Fibroblast of pulmonary artery (primary cell): ENCODE measurements around the gene OR8G1.
"Not testable (repeated sequence)": the region's sequence is repeated elsewhere in the genome, so short reads cannot be mapped to it uniquely, and the experiment has no call there.

Experiments
- DNase-seq: peaks from one replicate; pipeline ENCODE4 v3.0.0-alpha.2; 2010; ENCODE audit warnings: low read depth
- H3K4me3 ChIP-seq: replicated peaks from 2 replicates; pipeline ENCODE4 v1.5.1; 2011; ENCODE audit warnings: low read depth, mild to moderate bottlenecking, control low read depth, low read length, moderate library complexity
- TF ChIP-seq, protein P1 (sequence below): IDR thresholded peaks from 2 replicates; pipeline ENCODE4 v1.5.1; 2011; ENCODE audit warnings: mild to moderate bottlenecking, control low read depth, low read length, inconsistent platforms; ENCODE audit errors: missing control alignments

Gene OR8G1

DNA sequence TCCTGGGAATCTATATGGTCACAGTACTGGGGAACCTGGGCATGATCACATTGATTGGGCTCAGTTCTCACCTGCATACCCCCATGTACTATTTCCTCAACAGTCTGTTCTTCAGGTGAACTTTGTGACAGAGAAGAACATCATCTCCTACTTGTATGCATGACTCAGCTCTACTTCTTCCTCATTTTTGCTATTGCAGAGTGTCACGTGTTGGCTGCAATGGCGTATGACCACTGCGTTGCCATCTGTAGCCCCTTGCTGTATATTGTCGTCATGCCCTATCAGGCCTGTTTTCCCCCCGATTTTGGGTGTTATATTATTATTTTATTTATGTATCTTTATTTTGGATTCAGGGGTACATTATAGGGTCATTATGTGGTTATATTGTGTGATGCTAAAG is 2.4 kb upstream of the OR8G1 start:
- no peak overlapping the region for H3K4me3 ChIP-seq
- DNase-seq = no peak
- TF ChIP-seq, protein P1, sequence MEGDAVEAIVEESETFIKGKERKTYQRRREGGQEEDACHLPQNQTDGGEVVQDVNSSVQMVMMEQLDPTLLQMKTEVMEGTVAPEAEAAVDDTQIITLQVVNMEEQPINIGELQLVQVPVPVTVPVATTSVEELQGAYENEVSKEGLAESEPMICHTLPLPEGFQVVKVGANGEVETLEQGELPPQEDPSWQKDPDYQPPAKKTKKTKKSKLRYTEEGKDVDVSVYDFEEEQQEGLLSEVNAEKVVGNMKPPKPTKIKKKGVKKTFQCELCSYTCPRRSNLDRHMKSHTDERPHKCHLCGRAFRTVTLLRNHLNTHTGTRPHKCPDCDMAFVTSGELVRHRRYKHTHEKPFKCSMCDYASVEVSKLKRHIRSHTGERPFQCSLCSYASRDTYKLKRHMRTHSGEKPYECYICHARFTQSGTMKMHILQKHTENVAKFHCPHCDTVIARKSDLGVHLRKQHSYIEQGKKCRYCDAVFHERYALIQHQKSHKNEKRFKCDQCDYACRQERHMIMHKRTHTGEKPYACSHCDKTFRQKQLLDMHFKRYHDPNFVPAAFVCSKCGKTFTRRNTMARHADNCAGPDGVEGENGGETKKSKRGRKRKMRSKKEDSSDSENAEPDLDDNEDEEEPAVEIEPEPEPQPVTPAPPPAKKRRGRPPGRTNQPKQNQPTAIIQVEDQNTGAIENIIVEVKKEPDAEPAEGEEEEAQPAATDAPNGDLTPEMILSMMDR = no peak

DNA sequence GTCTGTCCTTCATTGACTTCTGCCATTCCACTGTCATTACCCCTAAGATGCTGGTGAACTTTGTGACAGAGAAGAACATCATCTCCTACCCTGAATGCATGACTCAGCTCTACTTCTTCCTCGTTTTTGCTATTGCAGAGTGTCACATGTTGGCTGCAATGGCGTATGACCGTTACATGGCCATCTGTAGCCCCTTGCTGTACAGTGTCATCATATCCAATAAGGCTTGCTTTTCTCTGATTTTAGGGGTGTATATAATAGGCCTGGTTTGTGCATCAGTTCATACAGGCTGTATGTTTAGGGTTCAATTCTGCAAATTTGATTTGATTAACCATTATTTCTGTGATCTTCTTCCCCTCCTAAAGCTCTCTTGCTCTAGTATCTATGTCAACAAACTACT is 9.0 kb downstream of the OR8G1 start:
- DNase-seq, H3K4me3 ChIP-seq: not testable (repeated sequence)

DNA sequence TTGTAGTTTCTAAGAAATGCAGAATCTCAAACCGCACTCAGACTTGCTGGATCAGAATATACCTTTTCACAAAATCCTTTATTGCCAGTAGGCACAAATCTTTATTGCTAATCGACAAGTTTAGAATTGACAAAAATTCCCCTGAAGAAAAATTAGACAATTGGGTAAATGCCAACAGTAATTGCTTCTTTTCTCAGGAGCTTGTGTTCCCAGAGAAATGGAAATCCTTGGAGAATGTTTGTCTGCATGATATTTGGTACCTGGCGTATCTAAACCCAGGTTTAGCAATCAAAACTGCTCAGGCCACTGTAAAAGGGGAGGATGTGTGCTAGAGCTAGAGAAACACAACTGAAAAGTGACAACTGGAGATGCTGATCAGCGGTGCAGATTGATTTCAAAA is 15.2 kb downstream of the OR8G1 start, which contains the start of gene OR8G5:
Gene OR8G5 (plus strand): TSS at position 301 of the 400 bp plus-strand sequence. CDS start 8,556 bp downstream, outside the sequence.
- no peak for DNase-seq
- TF ChIP-seq, protein P1 = no peak
- no peak within 1 kb of the TSS for H3K4me3 ChIP-seq

DNA sequence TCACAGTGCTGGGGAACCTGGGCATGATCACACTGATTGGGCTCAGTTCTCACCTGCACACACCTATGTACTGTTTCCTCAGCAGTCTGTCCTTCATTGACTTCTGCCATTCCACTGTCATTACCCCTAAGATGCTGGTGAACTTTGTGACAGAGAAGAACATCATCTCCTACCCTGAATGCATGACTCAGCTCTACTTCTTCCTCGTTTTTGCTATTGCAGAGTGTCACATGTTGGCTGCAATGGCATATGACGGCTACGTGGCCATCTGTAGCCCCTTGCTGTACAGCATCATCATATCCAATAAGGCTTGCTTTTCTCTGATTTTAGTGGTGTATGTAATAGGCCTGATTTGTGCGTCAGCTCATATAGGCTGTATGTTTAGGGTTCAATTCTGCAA is 24.1 kb downstream of the OR8G1 start:
- DNase-seq, H3K4me3 ChIP-seq: not testable (repeated sequence)

DNA sequence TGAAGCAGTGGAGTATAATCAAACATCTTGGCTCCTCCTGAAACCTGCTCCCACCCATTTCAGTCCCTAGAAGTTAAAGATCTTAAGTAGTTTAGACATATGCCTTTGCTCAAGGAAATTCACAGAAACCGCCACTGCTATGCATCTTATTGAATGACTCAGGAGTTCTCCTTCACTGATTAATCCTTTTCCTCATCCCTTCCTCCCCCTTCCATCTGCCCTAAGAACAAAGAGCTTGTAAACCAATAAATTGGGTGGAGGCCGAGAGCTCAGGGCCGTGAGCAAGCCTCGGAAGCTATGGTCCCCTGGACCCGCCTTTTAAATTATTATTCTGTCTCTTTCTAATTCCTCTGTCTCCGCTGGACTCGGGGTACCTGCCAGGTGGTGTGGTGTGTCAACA is 30.0 kb downstream of the OR8G1 start:
- DNase-seq, H3K4me3 ChIP-seq: not testable (repeated sequence)

DNA sequence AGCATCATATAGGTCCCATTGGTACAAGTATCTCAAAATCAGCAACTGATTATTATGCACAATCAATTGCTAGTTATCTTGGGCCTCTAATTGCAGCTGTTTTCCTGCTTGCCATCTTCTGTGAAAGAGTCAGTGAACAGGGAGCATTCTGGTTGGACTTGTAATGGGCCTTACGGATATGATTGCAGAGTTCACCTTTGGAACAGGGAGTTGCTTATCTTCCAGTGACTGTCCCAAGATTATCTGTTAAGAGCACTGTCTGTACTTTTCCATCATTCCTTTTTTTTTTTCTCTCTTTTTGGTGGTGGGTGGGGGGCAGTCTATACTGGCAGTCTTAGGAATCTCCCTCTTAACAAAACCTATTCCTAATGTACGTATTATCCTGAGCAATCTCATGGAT is 33.1 kb downstream of the OR8G1 start:
- H3K4me3 ChIP-seq = no peak overlapping the region
- DNase-seq = no peak
- TF ChIP-seq, protein P1 = no peak

DNA sequence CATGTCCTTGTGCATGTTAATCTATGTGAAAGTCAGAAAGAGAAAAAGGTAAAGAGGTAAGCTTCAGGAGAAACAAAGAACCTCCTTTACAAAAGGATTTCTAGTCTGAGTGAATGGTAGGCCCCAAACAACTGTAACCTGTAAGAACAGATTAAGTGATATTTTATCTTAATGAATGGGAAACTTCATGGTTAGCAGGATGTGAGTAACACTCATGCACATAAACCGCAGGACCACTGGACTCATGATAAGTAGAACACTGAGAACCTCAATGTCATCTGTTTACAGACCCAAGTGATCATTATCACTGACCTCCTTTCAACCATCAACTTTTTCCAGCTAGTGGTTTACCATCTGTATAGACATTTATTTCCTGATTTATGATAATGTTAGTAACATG is 35.2 kb downstream of the OR8G1 start:
- TF ChIP-seq, protein P1 = no peak
- no peak overlapping the region for H3K4me3 ChIP-seq
- DNase-seq = peak; percentile 80

DNA sequence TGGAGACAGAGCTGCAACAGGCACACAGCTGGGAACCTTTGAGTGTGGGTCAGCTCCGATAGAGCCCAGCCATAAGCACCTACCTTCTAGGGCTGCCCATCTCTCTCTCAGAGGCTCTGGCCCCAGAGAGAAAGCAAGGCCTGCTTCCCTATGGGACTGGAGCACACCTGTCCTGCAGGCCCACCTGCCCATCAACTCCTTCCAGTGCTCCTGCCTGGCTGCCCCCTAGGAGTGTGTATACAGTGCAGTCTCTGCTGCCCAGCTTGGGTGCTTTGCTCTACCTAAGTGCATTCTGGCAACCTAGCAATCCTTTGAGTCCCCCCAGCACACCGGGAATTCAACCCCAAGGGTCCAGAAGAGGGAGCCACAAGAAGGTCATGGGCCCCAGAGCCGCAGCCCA is 36.3 kb downstream of the OR8G1 start:
- H3K4me3 ChIP-seq = no peak overlapping the region
- TF ChIP-seq, protein P1 = no peak
- no peak for DNase-seq

DNA sequence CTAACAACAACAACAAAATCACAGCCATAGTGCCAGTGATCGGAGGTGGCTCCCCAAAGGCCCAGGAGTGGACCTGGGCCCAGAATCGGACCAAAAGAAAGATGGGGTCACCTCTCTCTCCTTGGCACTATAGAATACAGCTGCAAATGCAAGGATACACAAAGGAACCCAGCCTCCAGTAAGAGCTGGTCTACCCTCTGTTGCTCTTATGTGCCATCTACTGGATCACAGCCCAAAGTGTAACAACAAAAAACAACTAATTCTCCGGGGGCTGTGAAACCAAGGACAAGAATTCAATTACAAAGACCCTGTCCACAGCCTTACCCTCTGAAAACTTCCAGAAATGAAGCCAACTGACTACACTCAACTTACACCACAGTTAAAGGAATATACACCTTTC is 36.9 kb downstream of the OR8G1 start:
- TF ChIP-seq, protein P1 = peak; percentile 6
- peak; percentile 16 for DNase-seq
- H3K4me3 ChIP-seq = no peak overlapping the region
